A172 (cell line): Measurements from ENCODE around the gene TEPSIN. TPM values are rescaled to one million over a fixed set of nuclear protein-coding genes. Genes with fewer than 3 reads are reported as not detected.

Experiments used
- DNase-seq: peaks from one replicate; pipeline ENCODE4 v3.0.0-alpha.2; 2015; ENCODE audit warnings: low spot score
- total RNA-seq: library from RNA; depleted of rRNA; stranded (reverse); fragments of >200 nt; shearing (Covaris generic); gene quantifications from 2 replicates; pipeline ENCODE4 v1.2.3, GENCODE V29; 2014

The TEPSIN gene
- total RNA-seq, 1 experiment from 2014 or later = 24.1 TPM

DNA sequence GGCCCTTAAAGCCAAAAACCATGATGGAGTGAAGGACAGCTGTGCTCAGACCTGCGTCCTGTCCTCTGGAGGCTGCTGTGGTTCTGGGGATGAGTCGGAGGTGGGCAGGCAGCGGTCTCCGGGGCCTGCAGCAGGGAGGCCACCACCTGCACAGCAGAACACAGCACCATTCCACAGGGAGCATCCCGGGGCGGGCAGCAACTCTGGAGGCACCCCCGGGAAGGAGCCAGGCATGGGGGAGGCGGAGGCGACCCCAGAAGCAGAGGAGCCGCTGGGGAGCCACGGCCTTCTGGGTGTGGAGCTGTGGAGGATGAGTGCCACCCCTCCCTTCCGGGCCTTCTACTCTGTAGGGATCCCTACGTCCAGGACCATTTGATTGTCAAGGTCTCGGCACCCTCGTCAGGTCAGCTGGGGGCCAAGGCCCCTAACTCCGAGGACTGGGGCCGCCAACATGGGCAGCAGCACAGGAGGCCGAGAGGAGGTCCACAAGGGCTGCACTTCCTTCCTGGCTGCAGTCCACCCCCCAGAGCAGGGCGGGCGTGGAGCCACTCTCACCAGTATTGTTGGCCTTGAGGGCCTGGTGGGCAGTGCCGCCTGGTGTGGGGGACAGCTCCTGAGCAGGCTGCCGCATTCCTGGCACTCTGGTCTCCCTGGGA lies 39.9 kb downstream of the TEPSIN start:
- DNase-seq = no peak

DNA sequence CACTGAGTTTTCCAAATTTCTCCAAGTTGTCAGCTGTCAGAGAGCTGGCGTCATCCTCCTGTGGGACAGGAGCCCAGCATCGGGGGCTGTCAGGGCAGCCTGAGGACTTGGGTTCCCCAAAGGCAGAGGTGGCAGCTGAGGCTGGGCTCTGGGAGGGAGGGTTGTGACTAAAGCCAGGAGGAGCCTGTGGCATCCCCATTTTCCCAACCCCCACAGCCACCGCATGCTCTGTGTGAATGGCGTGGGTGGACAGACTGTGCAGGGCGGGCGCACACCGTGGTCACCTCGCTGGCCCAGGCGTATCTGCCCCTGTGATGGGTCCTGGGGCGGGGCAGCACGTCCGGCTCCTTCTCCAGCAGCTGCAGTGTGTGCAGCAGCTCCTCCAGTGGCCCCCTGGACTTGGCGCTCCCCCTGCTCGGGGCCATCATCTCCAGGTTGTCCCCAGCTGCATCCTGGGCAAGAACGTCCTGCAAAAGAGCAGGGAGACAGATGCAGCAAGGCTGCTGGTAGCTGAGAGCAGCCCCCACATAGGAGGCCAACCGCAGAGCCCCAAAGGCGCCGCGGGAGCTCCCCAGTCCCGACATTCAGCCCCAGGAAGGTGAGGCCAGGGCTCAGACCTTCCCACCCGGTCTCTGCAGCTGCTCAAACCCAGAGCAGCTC lies 40.9 kb downstream of the TEPSIN start:
- no peak for DNase-seq

DNA sequence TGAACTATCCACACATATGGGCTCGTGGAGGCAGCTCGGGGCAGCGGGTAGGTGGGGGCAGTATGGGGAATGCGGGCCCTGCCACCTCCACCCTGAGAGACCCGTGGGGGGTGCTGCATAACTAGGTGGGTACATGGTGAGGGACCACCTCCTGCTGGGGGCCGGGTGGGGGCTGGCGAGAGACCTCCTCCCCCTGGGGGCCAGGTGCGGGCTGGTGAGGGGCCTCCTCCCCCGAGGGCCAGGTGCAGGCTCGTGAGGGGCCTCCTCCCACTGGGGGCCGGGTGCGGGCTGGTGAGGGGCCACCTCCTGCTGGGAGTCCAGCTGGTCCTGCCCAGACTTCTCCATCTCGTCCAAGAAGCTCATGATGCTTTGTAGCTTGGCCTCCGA lies 41.5 kb downstream of the TEPSIN start:
- no peak for DNase-seq

DNA sequence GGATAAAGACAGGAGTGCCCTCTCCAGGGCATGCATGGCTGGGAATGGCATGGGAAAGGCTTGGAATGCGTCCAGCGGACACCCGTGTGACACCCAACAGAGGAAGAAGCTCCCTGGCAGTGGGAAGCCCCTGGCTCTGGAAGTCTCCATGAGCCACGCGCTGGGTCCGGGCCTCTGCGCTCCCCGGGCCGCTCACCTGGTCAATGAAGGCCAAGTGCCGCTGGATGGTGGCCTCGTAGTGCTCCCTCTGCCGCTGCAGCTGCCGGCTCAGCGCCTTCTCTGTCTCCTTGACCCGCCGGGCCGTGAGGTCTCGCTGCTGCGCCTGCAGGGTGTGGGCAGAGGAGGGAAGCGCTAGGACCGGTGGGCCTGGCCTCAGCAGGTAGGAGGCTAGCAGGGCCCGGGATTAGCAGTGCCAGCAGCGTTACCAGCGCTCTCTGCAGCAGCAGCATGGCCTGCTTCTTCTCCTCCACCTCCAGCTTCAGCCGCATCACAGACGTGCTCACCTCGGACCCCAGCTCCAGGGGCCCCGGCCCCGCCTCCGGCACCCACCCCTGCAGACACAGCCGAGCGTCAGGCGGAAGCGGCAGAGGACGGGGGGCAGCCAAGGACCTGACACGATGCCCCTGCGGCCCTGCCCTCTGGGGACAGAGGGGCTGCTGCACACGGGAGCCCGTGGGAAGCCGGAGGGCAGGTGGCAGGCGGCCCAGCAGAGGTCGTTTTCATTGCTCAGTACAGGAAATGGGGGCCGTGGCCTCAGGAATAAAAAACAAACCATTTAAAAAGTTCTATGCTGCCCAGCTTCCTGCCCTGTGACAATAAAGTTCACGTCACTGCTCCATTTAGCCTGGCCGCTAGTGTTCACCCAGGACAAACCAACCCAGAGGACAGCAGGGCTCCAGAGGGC lies 42.1 kb downstream of the TEPSIN start:
- no peak for DNase-seq

DNA sequence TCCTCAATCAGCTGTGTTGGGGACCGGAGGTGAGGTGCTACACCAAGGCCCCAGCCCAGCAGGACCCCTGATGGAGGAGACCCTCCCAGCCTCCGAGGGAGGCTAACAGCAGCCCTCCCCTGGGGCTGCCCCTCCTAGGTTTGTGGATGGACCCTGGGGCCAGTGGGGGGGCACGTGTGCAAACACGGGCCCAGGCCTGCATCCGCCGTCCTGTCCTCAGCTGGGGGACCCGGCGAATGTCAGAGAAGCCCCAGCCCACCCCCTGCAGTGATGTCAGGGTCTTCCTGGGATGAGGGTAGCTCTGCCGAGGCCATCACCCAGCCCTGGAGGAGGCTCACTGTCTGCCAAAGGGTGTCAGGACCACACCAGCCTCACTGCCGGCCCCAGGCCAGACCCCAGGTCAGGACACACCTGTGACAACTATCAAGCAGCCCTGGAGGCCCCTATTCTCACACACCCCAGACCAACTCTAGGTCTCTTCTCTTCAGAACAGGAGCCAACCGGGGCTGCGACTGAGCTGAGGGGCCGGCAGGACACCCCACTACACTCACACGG lies 42.8 kb downstream of the TEPSIN start:
- no peak for DNase-seq

DNA sequence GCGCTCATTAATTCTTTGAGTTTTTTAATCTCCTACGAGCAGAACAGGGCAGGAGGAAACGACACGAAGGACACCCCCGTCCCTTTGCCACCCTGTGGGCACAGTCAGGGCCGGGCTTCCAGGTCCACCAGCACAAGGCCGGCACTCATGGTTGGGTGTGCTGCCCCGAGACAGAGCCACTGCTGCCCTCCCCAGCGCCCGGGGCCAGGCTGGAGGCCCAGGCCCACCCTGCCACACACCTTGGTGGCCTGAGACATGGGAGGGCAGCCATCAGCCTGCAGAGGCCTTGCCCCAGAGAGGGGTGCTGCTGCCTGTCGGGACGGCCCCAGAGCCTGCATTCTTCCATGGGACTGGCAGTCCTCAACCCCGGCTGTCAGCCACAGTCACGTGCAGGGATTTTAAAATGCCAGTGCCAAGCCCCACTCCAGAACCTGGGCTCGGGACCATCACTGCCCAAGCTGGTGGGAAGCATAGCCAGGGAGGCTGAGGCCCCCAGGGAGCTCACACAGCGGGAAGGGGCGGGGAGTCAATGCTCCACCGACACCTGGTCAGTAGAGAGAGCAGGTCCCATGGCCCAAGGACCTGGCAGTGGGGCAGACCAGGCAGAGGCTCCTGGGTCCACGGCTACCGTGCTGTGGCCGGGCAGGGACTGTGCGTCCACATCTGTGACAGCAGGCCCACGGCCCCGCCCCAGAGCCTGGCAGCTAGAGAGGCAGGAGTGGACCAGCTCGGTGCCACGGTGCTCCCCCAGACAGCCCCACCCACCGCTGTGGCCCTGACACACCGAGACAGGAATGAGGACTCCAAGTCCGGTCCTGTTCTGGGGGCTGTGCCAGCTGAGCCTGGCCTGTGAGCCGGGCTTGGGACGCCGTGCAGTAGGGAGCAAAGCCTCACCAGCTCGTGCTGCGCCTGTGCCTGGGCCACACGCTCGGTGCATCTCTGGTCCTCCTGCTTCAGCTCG lies 43.6 kb downstream of the TEPSIN start:
- no peak for DNase-seq

DNA sequence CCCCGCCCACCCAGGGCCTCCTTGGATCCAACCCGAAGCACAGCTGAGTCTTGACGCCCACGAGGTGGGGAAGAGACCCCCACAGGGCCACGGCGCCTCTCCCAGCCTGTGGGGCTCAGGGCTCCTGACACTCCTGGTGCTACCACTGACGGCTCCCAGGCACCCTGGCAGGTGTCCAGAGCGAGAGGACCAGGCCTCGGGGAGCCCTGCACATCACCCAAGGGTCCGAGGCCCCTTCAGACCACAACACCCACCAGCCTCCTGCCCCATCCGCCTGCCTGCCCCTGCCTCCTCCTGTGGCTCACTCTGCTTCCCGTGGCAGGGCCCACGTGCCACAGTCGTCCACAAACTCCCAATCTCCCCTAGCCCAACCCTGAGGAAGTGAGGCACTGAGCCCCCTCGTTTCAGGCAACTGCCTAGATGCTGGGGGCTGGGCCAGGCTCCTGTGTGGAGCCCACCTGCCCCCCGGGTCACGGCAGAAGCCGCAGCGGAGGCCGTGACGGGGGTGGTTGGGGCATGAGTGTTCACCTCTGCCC lies 44.6 kb downstream of the TEPSIN start:
- DNase-seq = no peak

DNA sequence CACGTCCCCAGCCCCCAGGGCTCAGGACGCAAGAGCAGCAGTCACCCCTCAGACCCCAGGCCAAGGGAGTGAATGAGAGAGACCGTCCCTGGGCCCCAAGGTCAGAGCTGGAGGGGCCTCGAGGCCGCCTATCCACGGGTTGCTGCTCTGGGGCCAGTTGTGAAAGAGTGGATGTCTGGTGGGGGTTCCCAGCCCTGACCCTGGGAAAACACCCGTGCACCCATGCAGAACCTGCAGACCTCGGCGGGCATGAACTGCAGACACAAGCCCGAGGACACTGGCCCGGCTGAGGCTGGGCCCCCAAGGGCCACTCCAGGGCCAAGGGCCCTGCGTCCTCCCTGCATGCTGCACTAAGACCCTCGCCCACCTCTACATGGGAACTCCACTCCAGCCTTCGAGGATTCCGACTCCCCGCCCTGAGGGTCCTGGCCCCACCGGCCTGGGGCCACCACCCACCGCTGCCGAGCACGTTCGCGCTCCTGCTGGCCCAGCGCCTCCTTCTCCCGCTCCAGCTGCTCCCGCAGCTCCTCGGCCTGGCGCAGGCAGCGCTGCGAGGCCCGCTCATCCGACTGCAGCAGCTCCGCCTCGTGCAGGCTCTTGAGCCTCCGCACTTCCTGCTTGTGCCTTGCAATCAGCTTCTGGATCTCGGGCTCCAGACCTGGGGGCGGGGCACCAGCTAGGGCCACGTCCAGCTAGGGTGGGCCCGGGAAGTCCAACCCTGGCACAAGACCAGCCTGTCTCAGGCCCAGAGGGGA lies 45.2 kb downstream of the TEPSIN start:
- no peak for DNase-seq

DNA sequence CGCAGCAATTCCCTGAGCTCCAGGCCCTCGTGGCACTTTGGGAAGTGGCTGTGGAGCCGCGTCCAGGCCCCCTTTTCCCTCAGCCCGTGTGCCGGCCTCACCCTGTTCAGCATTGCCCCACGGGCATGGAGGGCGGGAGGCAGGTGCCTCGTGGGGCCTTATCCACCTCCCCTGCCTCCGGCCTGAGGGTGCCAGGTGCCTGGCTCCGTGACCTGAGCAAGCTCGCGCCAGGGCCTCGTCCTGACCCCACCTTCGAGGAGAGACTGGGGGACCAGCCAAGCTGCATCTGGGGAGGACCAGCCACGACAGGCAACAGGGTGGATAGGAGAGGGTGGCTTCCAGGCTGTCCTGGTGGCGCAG lies 45.8 kb downstream of the TEPSIN start:
- no peak for DNase-seq

DNA sequence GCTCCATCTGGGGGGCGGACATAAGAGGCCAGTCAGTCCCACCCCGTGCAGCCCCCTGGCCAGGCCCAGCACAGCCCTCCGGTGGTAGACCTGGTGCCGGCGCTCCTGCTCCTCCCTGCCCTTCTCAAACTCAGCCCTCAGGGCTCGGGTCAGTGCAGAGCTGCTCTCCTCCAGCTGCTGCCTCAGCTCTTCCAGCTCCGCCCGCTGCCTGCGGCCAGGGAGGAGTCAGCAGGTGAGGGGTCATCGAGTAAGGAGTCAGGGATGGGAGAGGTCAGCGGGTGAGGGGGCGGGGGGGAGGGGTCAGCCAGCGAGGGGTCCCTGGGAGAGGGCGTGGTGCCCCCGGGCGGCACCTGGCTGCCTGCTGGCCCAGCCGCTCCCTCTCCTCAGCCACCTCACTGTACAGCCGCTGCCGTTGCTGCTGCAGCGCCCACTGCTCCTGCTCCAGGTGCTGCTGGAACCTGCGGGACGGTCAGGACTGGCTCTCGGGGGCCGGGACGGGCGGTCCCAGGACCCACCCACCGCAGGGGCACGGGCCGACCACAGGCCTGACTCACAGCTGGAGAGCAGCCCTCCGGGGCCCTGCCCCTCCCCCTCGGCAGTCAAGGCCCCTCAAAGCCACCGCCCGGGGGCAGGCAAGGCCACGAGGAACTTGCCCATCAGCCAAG lies 46.3 kb downstream of the TEPSIN start:
- DNase-seq = no peak

DNA sequence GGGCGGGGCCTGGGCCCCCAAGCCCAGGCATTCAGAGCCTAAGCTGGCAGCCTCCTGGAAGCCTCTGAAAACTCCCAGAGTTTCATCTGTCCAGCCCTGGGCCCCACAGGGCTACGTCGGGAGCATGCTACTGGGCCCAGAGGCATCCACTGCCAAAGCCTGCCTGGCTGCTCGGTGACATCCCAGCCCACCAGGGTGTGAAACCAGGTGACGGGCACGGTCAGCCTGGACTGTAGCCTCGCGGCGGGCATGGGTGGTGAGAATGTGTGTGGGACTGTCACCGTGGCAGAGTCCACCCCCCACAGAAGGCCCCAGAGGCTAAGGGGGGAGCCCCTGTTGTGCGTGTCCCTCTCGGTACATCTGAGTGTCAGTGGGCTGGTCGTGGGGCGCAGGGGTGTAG lies 47.2 kb downstream of the TEPSIN start:
- DNase-seq = no peak

DNA sequence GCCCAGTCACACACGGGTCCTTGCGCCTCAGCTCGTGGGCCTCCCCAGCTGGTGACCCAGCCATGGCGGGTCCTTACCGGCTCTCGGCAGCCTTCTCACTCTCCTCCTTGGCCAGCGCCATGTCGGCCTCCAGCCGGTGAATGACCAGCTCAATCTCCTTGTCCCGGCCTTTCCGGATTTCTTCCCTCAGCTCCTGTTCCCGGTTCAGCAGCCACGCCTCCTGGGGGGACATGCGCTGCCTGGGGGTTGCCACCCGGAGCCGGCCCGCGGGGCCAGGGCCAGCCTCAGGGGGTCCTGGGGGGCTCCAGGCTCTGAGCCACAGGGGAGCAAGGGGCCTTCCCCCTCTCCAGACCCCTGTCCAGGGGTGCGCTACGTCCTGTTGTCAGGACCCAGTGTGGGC lies 47.7 kb downstream of the TEPSIN start:
- no peak for DNase-seq

DNA sequence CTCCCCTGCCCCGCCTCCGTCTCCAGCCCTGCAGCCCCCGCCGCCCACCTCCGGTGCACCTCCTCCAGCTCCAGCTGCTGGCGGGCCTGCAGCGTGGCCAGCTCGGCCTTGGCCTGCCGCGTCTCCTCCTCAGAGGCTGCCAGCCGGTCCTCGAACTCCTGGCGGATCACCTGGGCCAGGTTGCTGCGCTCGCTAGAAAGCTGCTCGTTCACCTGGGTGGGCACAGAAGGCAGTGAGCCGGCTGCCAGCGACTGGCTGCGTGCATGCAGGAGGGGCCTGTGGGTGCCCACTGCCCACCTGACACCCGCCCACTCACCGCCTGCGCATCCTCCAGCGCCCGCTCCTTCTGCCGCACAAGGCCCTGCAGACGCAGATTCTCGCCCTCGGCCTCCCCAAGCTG lies 48.3 kb downstream of the TEPSIN start:
- no peak for DNase-seq

DNA sequence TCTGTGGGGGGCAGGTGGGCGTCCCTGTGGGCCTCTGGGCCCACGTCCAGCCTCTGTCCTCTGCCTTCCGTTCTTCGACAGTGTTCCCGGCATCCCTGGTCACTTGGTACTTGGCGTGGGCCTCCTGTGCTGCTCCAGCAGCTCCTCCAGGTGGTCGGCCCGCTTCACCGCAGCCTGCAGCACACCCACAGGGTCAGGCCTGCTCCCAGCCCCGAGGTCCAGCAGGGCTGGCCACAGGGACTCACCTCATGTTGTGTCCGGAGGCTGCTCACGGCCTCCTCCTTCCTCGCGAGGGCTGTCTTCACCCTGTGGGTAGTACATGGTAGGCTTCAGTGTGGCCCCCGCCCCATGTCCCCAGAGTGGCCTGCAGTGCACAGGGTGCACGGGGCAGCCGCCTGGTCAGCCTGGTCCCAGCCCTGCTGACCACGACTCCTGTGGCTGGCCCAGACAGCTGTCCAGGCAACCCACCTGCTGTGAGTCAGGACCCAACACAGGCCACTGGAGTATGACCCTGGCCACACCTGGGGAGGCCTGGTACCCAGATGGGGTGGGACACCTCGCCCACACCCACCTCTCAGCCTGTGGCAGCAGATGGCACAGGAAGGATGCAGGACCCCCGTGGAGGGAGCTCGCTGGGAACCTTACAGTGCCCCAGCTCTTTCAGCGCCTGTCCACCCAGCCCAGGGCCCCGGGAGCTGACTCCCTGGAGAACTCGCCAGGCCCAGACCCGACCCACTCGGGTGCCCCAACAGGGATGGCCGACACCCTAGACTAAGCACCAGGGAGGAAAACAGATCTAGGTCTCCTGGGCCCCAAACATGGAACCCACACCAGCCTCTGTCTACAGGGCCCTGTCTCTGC lies 49.0 kb downstream of the TEPSIN start:
- DNase-seq = no peak

DNA sequence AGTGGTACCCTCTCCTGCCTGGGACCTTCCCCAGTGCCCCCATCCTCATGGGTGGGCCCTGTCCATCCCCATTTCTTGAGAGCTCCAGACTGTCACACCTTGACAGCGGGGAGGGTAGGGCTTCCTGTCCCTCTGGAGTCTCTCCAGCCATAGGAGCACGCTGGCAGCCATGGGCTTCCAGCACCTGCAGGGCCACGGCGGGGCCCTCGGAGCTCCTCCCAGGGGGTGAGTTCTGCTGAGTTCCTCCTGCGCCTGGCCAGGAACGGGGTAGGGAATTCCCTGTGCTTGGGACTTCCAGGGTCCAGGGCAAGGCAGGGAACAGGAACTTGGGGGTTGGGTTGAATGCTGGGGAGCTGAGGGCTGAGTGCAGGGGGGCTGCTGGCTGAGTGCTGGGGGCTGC lies 49.8 kb downstream of the TEPSIN start:
- DNase-seq = no peak

DNA sequence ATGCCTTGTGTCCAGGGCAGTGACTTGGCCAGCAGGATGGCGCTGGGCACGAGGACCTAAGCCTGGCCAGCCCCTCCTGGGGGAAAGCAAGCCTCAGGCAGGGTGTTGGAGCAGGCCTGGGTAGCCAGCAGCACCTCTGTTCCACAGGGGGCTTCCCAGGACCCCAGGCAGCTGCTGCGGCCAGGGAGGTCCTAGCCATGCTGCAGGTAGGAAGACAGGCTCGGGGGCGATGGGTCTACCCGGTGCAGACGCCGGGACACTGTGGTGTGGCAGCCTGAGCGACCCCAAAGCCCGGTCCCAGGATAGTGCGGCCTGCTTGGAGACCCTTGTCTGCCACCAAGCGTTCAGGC lies 50.4 kb downstream of the TEPSIN start:
- DNase-seq = no peak

DNA sequence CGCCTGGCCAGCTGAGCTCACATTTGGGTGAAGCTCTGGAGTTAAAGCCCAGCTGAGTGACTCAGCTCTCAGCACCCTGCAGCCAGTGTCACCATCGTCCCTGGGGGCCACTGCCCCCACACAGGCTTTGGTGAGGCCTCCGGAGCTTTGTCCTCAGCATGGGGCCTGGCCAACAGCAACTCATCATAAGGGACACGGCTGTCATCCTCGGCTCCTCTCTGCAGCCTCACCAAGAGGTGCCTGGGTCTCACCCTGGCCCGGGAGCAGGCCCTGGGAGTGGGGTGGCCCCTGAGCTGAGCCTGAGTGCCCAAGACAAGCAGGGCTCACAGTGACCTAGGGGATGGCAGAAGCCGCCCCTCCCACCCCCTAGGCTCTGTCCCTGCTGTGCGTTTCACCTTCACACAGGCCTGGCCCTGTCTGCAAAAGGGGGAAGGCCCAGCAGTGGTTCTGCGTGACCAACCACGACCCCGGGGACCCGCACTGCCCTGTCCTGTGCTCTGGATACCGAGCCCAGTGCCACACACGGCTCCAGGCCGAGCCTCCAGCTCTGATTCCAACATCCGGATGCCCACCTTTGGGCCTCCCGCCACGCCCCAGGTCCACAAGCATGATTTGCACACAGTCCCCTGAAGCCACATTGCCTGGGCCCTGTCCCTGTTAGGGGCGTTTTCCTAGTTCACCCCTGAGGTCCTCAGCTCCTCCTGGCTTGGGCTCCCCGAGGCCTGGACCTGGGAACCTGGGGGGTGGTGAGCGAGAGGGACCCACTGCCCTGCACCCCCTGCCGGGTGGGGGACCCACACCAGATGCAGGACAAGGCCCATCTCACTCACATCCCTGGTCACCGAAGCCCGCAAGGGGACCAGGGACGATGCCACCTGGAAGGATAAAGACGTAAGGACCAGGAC lies 51.0 kb downstream of the TEPSIN start:
- no peak for DNase-seq

DNA sequence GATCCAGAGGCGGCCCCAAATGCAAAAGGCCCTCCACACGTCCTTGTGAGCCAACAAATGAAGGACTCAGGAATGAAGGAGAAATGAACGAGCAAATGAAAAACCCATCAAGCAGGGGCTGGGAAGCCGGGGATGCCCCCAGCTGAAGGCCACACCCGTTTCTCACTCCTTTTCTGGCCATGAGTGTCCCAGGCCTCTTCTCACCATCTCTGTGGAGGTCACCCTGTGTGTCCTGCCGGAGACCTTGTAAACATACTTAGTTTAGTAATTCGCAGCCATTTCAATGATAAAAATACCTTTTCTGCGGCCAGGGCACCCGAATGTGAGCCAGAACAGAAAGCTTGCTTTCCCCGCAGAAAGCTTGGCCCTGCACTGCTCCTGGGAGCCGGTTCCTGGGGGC lies 51.7 kb downstream of the TEPSIN start:
- no peak for DNase-seq
